GM21825 (cell line): Measurements from ENCODE around the gene OR8G1.
"Not testable (repeated sequence)": the region's sequence is repeated elsewhere in the genome, so short reads cannot be mapped to it uniquely, and the experiment has no call there.

Source experiments
- ATAC-seq: cut with Tn5 transposase; IDR thresholded peaks from one replicate; pipeline ENCODE4 v1.9.1; 2021; ENCODE audit warnings: mild to moderate bottlenecking, moderate library complexity; ENCODE audit not compliant: unreplicated experiment

Gene OR8G1

DNA sequence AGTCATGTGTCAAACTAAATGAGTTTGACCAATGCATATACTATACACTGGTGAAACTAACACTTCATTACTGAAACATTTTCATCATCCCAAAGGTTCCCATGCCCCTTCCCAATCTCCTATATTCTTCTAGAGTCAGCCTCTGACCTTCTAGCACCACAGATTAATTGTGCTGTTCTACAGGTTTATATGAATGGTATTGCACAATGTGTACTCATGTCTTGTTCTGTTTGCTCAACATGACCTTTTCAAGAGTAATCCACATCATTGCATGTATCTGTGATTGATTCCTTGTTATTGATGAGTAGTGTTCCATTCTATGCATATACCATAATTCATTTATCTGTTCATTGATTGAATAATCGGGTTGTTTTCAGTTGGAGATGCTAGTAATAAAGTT lies 7.5 kb upstream of the OR8G1 start:
- no peak for ATAC-seq

DNA sequence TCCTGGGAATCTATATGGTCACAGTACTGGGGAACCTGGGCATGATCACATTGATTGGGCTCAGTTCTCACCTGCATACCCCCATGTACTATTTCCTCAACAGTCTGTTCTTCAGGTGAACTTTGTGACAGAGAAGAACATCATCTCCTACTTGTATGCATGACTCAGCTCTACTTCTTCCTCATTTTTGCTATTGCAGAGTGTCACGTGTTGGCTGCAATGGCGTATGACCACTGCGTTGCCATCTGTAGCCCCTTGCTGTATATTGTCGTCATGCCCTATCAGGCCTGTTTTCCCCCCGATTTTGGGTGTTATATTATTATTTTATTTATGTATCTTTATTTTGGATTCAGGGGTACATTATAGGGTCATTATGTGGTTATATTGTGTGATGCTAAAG lies 2.4 kb upstream of the OR8G1 start:
- no peak for ATAC-seq

DNA sequence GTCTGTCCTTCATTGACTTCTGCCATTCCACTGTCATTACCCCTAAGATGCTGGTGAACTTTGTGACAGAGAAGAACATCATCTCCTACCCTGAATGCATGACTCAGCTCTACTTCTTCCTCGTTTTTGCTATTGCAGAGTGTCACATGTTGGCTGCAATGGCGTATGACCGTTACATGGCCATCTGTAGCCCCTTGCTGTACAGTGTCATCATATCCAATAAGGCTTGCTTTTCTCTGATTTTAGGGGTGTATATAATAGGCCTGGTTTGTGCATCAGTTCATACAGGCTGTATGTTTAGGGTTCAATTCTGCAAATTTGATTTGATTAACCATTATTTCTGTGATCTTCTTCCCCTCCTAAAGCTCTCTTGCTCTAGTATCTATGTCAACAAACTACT lies 9.0 kb downstream of the OR8G1 start:
- ATAC-seq: not testable (repeated sequence)

DNA sequence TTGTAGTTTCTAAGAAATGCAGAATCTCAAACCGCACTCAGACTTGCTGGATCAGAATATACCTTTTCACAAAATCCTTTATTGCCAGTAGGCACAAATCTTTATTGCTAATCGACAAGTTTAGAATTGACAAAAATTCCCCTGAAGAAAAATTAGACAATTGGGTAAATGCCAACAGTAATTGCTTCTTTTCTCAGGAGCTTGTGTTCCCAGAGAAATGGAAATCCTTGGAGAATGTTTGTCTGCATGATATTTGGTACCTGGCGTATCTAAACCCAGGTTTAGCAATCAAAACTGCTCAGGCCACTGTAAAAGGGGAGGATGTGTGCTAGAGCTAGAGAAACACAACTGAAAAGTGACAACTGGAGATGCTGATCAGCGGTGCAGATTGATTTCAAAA lies 15.2 kb downstream of the OR8G1 start, which contains the start of gene OR8G5:
OR8G5 (plus strand) TSS at position 301 of the 400 bp plus-strand sequence. CDS start 8,556 bp downstream, outside the sequence.
- no peak for ATAC-seq

DNA sequence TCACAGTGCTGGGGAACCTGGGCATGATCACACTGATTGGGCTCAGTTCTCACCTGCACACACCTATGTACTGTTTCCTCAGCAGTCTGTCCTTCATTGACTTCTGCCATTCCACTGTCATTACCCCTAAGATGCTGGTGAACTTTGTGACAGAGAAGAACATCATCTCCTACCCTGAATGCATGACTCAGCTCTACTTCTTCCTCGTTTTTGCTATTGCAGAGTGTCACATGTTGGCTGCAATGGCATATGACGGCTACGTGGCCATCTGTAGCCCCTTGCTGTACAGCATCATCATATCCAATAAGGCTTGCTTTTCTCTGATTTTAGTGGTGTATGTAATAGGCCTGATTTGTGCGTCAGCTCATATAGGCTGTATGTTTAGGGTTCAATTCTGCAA lies 24.1 kb downstream of the OR8G1 start:
- not testable (repeated sequence) for ATAC-seq

DNA sequence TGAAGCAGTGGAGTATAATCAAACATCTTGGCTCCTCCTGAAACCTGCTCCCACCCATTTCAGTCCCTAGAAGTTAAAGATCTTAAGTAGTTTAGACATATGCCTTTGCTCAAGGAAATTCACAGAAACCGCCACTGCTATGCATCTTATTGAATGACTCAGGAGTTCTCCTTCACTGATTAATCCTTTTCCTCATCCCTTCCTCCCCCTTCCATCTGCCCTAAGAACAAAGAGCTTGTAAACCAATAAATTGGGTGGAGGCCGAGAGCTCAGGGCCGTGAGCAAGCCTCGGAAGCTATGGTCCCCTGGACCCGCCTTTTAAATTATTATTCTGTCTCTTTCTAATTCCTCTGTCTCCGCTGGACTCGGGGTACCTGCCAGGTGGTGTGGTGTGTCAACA lies 30.0 kb downstream of the OR8G1 start:
- ATAC-seq: not testable (repeated sequence)

DNA sequence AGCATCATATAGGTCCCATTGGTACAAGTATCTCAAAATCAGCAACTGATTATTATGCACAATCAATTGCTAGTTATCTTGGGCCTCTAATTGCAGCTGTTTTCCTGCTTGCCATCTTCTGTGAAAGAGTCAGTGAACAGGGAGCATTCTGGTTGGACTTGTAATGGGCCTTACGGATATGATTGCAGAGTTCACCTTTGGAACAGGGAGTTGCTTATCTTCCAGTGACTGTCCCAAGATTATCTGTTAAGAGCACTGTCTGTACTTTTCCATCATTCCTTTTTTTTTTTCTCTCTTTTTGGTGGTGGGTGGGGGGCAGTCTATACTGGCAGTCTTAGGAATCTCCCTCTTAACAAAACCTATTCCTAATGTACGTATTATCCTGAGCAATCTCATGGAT lies 33.1 kb downstream of the OR8G1 start:
- ATAC-seq: no peak

DNA sequence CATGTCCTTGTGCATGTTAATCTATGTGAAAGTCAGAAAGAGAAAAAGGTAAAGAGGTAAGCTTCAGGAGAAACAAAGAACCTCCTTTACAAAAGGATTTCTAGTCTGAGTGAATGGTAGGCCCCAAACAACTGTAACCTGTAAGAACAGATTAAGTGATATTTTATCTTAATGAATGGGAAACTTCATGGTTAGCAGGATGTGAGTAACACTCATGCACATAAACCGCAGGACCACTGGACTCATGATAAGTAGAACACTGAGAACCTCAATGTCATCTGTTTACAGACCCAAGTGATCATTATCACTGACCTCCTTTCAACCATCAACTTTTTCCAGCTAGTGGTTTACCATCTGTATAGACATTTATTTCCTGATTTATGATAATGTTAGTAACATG lies 35.2 kb downstream of the OR8G1 start:
- no peak for ATAC-seq

DNA sequence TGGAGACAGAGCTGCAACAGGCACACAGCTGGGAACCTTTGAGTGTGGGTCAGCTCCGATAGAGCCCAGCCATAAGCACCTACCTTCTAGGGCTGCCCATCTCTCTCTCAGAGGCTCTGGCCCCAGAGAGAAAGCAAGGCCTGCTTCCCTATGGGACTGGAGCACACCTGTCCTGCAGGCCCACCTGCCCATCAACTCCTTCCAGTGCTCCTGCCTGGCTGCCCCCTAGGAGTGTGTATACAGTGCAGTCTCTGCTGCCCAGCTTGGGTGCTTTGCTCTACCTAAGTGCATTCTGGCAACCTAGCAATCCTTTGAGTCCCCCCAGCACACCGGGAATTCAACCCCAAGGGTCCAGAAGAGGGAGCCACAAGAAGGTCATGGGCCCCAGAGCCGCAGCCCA lies 36.3 kb downstream of the OR8G1 start:
- ATAC-seq: no peak

DNA sequence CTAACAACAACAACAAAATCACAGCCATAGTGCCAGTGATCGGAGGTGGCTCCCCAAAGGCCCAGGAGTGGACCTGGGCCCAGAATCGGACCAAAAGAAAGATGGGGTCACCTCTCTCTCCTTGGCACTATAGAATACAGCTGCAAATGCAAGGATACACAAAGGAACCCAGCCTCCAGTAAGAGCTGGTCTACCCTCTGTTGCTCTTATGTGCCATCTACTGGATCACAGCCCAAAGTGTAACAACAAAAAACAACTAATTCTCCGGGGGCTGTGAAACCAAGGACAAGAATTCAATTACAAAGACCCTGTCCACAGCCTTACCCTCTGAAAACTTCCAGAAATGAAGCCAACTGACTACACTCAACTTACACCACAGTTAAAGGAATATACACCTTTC lies 36.9 kb downstream of the OR8G1 start:
- ATAC-seq: no peak

DNA sequence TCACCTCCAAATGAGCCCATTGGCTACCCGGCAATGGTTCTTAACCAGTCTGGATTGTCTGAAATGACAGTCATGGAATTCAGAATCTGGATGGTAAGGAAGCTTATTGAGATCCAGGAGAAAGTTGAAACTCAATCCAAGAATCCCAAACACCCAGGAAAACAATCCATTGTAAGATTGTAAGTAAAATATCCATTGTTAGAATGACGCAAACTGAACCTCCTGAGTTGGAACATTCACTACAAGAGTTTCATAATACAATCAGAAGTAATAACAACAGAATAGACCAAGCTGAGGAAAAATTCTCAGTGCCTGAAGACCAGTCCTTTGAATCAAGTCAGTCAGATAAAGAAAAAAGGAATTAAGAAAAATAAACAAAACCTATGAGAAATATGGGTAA lies 37.4 kb downstream of the OR8G1 start:
- no peak for ATAC-seq

DNA sequence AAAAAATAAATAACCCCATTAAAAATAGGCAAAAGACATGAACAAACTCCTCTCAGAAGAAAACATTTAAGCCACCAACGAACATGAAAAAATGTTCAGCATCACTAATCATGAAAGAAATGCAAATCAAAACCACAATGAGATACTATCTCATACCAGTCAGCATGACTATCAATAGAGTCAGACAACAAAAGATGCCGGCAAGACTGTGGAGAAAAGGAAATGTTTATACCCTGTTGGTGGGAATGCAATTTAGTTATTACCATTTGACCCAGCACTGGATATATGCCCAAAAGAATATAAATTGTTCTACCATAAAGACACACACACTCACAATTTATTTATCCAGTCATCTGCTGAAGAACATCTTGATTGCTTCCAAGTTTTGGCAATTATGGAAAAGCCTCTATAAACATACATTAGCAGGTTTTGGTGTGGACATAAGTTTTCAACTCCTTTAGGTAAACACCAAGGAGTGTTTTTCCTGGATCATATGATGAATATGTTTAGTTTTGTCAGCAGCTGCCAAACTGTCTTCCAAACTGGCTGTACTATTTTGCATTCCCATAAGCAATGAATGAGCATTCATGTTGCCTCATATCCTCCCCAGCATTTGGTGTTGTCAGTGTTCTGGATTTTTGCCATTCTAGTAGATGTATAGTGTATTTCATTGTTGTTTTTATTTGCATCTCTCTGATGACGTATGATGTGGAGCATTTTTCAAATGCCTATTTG lies 44.9 kb downstream of the OR8G1 start:
- ATAC-seq: no peak

DNA sequence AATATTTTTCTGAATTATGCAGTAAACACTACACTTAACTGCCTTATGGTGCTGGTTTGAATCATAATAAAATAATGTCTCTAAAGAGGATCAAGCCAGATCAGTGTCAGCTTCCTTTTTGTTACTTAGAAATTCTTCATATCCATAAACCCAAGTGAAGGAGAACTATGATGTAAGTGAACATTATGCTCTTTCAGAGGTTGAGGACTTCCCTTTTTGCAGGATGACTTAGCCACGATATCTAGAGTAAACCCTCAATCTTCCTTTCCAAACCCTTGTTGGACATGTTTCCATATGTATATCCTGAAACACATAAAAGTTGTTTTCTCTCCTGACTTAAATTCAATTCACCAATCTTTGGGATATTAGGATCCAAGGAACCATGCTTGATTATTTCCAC lies 53.8 kb downstream of the OR8G1 start:
- ATAC-seq: no peak

DNA sequence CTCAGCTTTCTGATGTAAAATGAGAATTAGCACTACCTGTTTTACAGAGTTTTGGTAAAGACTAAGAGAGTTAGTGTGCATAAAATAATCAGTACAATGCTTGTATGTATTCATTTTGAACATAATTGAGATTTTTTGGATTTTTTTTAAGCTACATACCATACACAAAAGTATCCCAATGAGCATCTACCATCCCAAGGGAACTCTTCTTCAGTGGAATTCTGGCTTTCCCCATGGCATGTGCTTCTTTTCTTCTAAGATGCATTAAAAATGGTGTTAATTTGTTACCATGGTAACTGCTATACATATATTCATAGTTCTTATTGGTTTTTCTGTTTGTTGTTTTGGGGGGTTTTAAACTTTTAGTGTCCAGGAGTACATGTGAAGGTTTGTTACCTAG lies 55.1 kb downstream of the OR8G1 start:
- no peak for ATAC-seq

DNA sequence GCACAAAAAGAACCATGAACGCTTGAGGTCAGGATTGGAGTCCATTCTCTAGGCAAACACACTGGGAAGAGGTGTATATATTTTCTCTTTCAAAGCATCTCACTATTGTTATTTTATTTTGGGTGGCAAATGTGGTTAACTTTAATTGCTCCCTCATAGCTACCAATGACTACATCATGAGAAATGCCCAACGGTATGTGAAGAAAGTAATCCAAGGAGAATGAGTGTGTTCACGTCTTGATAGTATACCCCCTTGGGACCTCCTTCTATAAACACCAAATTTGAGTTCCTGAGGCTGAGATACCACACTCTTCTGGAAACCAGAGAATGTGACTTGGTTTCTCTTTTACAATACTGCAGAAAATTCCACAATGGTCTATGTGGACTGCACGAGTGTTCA lies 57.0 kb downstream of the OR8G1 start:
- ATAC-seq: no peak

DNA sequence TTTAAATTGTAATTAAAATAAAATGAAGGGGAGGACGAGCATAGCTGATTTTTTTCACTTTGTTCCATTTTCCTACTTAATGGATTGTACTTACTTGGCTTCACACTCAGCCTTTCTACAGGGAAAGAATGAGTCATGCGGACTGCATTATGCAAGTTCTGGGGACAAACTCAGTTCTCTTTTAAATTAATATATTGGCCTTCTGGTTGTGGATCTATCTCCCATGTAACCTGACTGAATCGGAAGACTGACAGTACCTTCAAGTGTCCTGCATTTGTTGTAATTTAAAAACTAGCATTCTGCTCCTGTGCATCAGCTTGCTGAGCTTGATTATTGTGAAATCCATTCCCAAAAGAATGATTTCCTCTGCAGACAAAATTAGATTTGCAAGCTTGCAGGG lies 60.7 kb downstream of the OR8G1 start:
- no peak for ATAC-seq

DNA sequence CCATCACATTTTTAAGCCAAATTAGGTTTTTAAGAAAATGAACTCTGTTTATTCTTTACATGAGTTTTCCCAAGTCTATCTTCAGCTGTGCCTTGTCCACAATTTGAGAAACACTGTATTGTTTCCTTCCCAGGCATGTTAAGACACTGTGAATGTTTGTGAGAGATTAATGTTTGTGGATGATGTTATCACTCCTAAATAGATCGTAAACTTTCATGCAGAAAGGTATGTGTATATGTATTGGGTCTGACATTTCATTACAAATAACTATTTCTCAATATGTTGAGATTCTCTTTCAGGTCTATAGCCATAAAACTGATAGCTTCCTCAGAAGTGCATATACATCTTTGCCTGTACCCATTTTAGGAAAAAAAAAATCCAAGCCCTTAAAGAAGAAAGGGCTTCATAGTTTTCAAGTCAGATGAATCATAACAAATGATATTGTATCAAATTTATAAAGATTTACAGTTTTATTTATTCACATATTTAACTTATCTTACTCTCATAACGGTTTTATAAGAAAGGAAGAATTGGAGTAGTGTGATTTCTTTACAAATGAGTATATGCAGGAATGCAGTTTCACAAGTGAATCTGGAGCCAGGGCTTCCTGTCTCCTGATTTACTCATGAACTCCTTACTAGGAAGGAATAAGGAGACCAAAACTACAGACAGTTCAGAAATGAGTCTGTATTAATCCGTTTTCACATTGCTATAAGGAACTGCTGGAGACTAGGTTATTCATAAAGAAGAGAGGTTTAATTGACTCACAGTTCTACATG lies 61.6 kb downstream of the OR8G1 start:
- ATAC-seq: no peak
